ENCODE measurements around the gene RHCG.

RHCG gene

DNA sequence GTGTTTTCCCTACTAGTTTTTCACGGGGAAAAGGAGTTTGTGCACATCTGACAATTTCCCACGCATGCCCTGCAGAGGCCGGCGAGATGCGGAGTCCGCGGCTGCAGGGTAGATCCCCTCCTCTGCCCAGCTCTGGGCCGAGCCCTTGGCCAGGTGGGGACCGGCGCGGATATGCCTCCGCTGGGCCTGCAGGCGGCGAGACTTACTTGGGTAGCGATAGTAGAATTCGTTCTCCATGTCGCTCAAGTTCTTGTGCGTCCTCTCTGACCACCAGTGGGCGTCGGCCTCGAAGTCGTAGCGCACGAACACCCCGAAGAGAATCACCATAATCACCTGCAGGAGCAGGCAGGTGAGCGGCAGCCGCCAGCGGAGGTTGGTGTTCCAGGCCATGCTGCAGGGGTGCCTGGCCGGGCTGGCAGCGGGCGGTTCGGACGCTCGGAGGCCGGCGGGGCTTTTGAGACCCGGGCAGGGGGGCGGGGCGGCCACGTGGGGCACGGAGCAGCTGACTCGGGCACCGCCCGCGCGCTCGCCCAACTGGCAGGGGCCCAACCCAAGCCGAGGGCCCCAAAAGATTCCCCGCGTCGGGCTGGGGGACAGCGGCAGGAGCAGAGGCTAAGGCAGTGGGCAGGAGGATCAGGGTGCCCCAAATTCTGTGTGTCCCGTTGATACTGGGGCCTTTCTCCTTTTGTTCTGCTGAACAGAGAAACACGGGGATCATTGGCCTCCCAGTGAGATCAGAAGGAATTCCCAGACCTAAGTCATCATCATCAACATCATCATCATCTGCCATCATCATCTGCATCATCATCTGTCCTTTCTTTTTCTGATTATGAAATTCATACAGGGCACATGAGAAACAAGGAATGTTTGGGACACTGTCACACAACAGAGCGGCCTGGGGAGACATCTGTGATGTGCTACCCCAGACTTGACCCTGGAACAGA is at the start of gene RHCG:
Gene RHCG (minus strand): TSS at position 429 of the 944 bp plus-strand sequence. CDS start 39 bp downstream, at position 390.
- DNase-seq: peak; percentile 40

GRCh38 chr15:89543389-89543788 is 47.0 kb upstream of the RHCG start:
- no peak for DNase-seq

GRCh38 chr15:89542369-89542768 is 46.0 kb upstream of the RHCG start:
- no peak for DNase-seq

- no peak for DNase-seq
Observed at GRCh38 chr15:89539027-89539426, 42.6 kb upstream of the RHCG start.

DNA sequence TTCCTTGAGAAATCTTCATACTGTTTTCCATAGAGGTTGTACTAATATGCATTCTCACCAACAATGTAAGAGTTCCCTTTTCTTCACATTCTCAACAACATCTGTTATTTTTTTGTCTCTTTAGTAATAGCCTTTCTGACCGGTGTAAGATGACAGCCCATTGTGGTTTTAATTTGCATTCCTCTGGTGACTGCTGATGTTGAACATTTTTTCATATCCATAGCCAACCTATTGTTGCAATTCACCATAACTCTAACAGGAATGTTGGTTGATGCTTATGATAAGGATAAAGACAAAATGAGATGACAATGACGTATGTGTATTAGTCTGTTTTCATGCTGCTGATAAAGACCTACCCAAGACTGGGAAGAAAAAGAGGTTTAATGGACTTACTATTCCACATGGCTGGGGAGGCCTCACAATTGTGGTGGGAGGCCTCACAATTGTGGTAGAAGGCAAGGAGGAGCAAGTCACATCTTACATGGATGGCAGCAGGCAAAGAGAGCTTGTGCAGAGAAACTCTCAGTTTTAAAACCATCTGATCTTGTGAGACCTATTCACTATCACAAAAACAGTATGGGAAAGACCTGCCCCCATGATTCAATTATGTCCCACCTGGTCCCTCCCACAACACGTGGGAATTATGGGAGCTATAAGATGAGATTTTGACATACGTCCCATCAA is 37.6 kb upstream of the RHCG start:
- no peak for DNase-seq

GRCh38 chr15:89531796-89532537 is 35.6 kb upstream of the RHCG start:
- no peak for DNase-seq

DNA sequence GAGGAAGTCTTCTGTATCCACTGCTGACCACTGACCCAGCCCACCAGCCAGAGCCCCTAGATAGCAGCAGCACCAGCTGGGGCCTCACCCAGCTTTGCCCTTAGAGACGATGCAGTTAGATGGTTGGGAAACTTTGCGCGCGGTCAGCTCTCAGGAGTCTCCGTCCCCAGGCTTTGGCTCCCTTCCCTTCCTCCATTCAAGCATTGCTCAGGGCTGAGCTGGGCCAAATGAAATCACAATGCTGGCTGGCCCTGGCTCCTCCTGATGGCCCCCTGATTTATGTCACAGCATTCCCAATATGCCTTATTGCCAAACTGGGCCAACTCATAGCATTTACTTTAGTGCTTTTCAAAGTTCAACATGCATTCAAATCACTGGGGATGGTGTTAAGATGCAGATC is 34.6 kb upstream of the RHCG start:
- DNase-seq: no peak

DNA sequence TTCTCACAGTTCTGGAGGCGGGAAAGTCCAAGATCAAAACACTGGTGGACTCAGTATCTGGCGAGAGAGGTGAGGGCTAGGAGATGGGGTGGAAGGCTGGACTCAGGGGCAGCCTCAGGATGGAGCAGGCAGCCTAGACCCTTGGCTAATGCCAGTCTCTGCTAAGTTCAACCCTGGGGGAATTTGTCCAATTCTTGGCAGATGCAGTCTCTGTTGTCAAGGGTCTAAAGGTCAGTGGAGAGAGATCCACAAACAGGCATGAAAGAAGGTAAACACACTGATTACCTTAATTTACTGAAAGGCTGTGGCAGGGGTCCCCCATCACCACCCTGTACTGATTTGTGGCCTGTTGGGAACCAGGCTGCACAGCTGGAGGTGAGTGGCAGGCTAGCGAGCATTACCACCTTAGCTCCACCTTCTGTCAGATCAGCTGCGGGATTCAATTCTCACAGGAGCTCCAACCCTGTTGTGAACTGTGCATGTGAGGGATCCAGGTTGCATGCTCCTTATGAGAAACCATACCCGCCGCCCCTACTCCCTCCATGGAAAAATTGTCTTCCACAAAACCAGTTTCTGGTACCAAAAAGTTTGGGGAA is 32.5 kb upstream of the RHCG start:
- DNase-seq: no peak

GRCh38 chr15:89526601-89527441 is 30.4 kb upstream of the RHCG start:
- no peak for DNase-seq

GRCh38 chr15:89526181-89526580 is 29.8 kb upstream of the RHCG start:
- DNase-seq: no peak

GRCh38 chr15:89524184-89524583 is 27.8 kb upstream of the RHCG start:
- no peak for DNase-seq

GRCh38 chr15:89523101-89523500 is 26.7 kb upstream of the RHCG start:
- DNase-seq: no peak

DNA sequence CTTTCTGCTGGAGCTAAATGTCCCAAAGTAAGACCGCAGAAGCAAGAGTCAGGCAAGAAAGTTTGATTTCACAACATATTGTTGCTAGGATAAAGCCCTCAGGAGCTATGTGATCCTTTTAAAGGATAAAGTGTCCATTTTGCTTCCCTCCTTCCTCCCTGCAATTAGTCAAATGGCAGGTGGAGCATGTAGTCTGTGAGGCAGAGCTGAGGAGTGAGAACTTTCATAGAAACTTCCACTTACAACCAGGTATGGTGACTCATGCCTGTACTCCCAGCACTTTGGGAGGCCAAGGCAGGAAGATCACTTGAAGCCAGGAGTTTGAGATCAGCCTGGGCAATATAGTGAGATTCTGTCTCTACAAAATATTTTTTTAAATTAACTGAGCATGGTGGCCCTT is 25.2 kb upstream of the RHCG start:
- DNase-seq: no peak

DNA sequence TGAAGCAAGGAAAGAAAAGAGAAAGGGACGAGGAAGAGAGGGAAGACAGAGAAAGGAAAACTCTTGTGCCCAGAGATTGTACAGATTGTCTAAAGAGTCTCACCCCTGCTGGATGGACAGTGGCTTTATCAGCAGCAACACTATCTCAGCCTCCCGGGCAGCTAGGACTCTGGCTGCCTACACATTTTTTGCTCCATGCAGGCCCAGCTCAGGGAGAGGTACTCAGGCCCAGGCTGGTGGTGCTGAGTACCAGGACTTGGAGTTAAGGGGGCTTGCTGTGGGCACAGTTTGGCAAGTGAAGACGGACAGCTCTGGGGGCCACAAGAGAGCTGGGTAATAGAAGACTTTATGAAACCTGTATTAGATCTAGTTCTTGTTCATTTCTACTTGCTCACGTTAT is 19.1 kb upstream of the RHCG start:
- no peak for DNase-seq

DNA sequence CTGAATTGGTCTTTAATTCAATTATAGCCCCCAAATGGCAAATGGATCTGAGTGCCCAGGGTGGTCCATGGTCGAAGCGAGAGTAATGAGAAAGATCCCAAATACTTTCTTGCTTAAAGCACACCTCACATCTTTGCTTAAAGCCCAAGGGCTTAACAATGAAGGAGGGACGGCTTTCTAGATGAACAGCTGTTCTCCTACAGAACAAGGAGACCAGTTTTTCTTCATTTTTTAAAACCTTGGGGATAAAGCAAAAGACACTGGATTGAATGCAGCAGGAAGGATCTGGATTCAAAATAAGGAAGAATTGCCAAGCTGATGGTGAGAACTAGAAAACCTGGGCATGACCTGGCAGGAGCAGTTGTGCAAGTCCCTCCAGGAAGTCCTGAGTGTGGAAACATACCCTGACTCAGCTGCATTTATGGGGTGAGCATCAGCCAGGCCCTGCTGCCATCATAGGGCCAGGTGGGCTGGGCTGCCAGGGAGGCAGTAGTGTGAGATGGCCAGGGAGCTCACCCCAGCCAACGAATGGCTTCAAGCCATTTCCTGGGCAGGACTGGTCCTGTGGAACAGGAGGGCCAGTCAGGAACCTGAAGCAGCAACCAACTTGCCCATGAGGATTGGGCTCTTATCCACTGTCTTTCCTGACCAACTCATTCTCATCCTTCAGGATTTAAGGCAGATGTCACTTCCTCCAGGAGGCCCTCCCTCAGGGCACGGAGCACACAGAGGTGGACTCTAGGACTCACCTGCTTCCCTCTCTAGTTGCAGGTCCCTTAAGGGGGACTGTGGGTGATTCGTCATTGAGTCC is 18.4 kb upstream of the RHCG start:
- DNase-seq: no peak

- DNase-seq: no peak
Observed at GRCh38 chr15:89514186-89514585, 17.8 kb upstream of the RHCG start.

GRCh38 chr15:89513284-89513683 is 16.9 kb upstream of the RHCG start:
- no peak for DNase-seq

DNA sequence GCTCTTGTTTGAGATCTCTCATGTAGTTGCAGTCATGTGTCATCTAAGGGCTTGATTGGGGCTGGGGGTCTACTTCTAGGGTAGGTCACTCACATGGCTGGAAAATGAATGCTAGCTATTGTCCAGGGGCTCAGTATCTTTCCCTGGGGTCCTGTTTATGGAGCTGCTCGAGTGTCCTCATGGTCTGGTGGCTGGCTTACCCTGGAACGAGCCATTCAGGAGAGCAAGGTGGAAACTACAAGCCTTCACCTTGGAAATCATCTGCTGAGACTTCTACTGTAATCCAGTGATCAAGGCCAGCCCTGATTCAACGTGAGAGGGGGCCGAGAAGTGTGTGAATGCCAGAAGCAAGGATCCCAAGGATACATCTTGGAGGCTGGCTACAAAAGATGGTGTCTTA is 16.2 kb upstream of the RHCG start:
- DNase-seq: no peak

GRCh38 chr15:89506026-89506686 is 9.8 kb upstream of the RHCG start:
- DNase-seq: no peak

DNA sequence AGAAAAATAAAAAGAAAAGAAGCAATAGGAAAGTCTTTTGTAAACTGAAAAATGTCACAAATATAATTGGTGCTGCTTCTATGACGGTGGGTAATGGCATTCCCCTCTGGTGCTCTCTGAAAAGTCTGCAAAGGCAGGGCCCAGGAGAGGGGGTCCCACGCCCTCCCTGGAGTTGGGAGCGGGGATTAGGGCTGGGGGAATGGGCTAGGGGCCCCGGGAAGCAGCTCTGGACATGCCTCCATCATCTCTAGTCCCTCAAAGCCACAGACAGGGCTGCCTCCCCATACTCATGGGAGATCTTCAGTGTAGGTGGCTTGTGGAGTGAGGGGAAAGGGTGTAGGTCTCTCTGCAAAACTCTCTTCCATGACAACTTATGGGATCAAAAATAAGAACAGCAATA is 7.8 kb upstream of the RHCG start:
- DNase-seq: no peak

Data from NCI-H510A treated with DMSO at 0.1 percent for 48 hours (cell line).